ENCODE results near the gene DDX24. TPM values are rescaled to one million over a fixed set of nuclear protein-coding genes. Genes with fewer than 3 reads are reported as not detected.

The DDX24 gene
- total RNA-seq, 1 donor from 2014 or later = 65.8 TPM

DNA sequence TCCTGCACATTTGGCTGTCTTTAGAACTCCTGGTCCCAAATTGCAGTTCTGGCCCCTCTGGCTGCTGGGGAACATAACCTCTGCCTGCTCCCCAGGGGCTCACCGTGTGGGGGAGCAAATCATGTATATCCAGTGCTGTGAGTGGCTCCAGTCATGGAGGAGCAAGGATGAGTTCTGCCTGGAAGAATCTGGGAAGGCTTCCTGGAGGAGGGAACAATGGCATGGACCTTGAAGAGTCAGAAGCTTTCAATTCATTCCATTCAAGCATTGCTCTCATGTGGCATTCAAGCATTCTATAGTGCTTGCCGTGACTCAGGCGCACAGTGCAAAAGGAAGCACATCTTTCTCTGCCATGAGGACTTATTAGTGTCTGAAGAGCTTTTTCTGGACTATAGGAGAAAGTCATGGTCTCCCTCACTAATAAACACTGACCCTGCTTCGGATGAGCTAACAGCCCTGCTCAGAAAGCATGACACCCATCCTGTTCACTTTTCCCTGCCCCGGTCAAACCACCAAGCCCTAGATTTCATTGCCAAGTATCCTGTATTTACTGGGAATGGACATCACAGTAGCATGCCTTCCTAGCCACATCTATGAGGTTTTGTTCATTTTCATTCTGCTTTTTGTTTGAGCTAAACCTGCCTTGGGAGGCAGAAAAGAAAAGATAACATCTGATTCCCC, 33.0 kb upstream of the DDX24 start:
- Histone ChIP-seq H3K36me3 (ENCODE audit: control insufficient read depth, insufficient read depth, low read length) (no peaks in the 10 kb centered on the region), H3K4me3 (ENCODE audit: low read depth, low read length) (no peak overlapping the region), H3K27me3 (ENCODE audit: control insufficient read depth, insufficient read depth, low read length) (peaks cover 3% of the 10 kb centered on the region)
- TF ChIP-seq, protein P1, sequence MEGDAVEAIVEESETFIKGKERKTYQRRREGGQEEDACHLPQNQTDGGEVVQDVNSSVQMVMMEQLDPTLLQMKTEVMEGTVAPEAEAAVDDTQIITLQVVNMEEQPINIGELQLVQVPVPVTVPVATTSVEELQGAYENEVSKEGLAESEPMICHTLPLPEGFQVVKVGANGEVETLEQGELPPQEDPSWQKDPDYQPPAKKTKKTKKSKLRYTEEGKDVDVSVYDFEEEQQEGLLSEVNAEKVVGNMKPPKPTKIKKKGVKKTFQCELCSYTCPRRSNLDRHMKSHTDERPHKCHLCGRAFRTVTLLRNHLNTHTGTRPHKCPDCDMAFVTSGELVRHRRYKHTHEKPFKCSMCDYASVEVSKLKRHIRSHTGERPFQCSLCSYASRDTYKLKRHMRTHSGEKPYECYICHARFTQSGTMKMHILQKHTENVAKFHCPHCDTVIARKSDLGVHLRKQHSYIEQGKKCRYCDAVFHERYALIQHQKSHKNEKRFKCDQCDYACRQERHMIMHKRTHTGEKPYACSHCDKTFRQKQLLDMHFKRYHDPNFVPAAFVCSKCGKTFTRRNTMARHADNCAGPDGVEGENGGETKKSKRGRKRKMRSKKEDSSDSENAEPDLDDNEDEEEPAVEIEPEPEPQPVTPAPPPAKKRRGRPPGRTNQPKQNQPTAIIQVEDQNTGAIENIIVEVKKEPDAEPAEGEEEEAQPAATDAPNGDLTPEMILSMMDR (IDR thresholded peaks at IDR 0.05; ENCODE audit: insufficient read depth, low read length, severe bottlenecking) = no peak
- DNase-seq (ENCODE audit: low read depth) (no peak), FAIRE-seq (peak; percentile 64)

DNA sequence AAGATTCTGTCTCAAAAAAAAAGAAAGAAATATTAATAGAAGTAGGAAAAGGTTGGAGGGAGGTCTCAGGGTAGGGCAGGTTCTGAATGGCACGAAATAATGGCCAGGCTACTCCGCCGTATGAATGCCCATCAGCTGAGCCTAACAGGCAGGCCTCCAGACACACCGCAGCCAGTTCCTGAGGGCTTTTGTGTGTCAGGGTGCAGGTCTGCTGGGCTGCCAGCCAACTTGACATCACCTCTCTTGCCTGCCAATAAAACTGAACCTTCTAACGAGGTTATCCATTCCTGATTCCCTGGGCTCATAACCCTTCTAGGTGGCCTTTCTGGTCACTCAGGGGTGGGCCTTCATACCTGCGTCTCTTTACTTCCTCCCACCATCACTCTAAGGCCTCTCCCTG, 32.5 kb upstream of the DDX24 start:
- DNase-seq (ENCODE audit: low read depth) = peak; percentile 28
- no peaks in the 10 kb centered on the region for H3K36me3 ChIP-seq (ENCODE audit: control insufficient read depth, insufficient read depth, low read length)
- TF ChIP-seq, protein P1 (IDR thresholded peaks at IDR 0.05; ENCODE audit: insufficient read depth, low read length, severe bottlenecking) = no peak
- H3K27me3 ChIP-seq (ENCODE audit: control insufficient read depth, insufficient read depth, low read length) = peaks cover 3% of the 10 kb centered on the region
- no peak for FAIRE-seq
- no peak overlapping the region for H3K4me3 ChIP-seq (ENCODE audit: low read depth, low read length)

DNA sequence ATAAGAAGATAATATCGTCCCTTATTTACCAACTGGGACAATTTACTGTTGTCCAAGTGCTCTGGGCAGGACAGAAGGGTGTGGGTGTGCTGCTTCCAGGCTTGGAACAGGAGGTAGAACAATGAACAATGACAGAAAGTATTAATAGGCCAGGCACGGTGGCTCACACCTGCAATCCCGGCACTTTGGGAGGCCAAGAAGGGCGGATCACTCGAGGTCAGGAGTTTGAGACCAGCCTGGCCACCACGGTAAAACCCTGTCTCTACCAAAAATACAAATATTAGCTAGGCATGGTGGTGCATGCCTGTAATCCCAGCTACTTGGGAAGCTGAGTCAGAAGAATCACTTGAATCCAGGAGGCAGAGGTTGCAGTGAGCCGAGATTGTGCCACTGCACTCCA, 32.1 kb upstream of the DDX24 start:
- H3K36me3 ChIP-seq (ENCODE audit: control insufficient read depth, insufficient read depth, low read length) = no peaks in the 10 kb centered on the region

DNA sequence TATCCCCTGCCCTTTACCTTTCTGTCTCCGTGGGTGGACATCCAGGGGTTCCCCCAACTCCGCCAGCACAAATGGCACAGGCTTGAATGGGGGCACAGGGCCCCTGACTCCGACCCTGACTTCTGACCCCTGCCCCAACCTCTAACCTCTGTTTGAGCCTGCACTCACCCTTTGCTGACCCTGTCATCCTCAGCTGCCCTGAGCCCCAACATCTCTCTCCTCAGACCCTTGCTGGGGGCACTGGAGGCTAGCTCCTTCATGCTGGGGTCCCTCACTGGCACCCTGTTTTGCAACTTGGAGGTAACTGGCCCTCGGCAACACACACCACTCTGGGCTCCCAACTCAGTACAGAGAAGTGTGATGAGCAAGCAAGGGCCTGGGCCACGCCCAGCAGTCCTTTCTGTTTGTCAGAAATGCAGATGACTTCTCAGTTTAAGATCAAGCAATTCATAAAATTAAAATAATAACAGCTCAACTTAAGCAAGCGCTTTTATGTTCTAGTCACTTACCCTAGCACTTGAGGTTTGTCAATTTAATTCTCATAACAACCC, 31.6 kb upstream of the DDX24 start:
- no peaks in the 10 kb centered on the region for H3K36me3 ChIP-seq (ENCODE audit: control insufficient read depth, insufficient read depth, low read length)
- DNase-seq (ENCODE audit: low read depth) (no peak), FAIRE-seq (no peak)
- H3K27me3 ChIP-seq (ENCODE audit: control insufficient read depth, insufficient read depth, low read length) = peaks cover 3% of the 10 kb centered on the region
- no peak overlapping the region for H3K4me3 ChIP-seq (ENCODE audit: low read depth, low read length)
- TF ChIP-seq, protein P1 (IDR thresholded peaks at IDR 0.05; ENCODE audit: insufficient read depth, low read length, severe bottlenecking) = no peak

More for the DNA sequence above, 32.1 kb upstream of the DDX24 start:
- no peak for FAIRE-seq
- TF ChIP-seq, protein P1 (IDR thresholded peaks at IDR 0.05; ENCODE audit: insufficient read depth, low read length, severe bottlenecking) = no peak
- no peak for DNase-seq (ENCODE audit: low read depth)
- H3K4me3 ChIP-seq (ENCODE audit: low read depth, low read length) = no peak overlapping the region
- peaks cover 3% of the 10 kb centered on the region for H3K27me3 ChIP-seq (ENCODE audit: control insufficient read depth, insufficient read depth, low read length)

DNA sequence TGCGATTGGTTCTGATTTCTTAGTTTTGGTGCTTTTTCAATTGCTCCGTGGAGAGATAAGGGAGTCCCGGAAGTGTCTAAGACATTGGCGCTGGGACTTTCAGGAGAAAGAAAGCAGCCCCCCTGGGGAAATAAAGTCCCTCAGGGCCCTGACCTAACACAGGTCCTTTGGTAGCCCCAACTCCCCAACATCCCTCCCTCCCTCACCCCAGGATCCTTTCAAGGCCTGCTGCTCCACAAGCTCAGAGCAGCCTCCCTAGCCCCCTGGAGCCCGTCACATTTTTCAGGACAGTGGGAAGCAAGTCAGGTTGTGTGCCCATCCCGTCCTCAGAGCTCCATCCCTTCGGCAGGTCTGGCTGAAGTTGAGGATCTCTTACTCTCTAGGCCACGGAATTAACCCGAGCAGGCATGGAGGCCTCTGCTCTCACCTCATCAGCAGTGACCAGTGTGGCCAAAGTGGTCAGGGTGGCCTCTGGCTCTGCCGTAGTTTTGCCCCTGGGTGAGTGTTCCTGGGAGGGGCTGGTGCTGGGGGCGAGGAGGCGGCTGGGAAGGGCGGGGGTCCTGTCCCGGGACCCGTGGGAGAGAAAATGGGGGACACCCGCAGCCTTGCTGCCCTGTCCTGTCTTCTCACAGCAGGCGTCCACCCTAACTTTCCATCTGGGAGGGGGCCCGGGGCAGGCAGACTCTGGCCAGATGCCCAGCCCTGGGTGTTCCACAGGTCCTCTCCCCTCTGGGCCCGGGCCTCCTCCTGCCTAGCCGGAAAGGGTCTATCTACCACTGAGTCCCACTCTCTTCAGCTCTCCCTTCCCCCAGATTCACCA, 30.5 kb upstream of the DDX24 start:
- TF ChIP-seq, protein P1 (IDR thresholded peaks at IDR 0.05; ENCODE audit: insufficient read depth, low read length, severe bottlenecking) = no peak
- DNase-seq (ENCODE audit: low read depth) = no peak
- Histone ChIP-seq H3K27me3 (ENCODE audit: control insufficient read depth, insufficient read depth, low read length) (peaks cover 1% of the 10 kb centered on the region), H3K36me3 (ENCODE audit: control insufficient read depth, insufficient read depth, low read length) (no peaks in the 10 kb centered on the region), H3K4me3 (ENCODE audit: low read depth, low read length) (no peak overlapping the region)
- FAIRE-seq = no peak
